C4-2B (cell line): Measurements from ENCODE around the gene EMID1.

Experiments used
- H3K27ac ChIP-seq: fragments of 450-650 bp; 2 replicates; pipeline ENCODE4 v1.5.1; 2017
- CTCF ChIP-seq: fragments of 450-650 bp; conservative IDR thresholded peaks from 2 replicates; pipeline ENCODE4 v1.5.1; 2017; ENCODE audit warnings: mild to moderate bottlenecking
- ZFX ChIP-seq: fragments of 450-650 bp; IDR thresholded peaks from 2 replicates; pipeline ENCODE4 v1.6.1; 2017

The EMID1 gene

GRCh38 chr22:29308791-29309262 is 103.1 kb downstream of the EMID1 start:
- H3K27ac ChIP-seq, result peak overlapping the region; percentile 96
- TF ChIP-seq CTCF, result no peak
- no peak for TF ChIP-seq ZFX
